Neural cell (in vitro differentiated cells): ENCODE data around the gene DNAH17. TPM values are rescaled to one million over a fixed set of nuclear protein-coding genes. Genes with fewer than 3 reads are reported as not detected.

Experiments used
- H2AFZ ChIP-seq: fragments of 200-600, 300-800 bp; sonication (generic), shearing (Covaris generic); 2 replicates; pipeline ENCODE4 v1.6.0; 2014; ENCODE audit warnings: low read depth, mild to moderate bottlenecking, antibody characterized with exemption, low read length, moderate library complexity
- H3F3A ChIP-seq: fragments of 200-600 bp; shearing (Covaris generic); 2 replicates; pipeline ENCODE4 v1.6.1; 2016; ENCODE audit warnings: mild to moderate bottlenecking, moderate library complexity, mixed read lengths, antibody characterized with exemption, low read length; ENCODE audit not compliant: insufficient read depth, poor library complexity, severe bottlenecking
- H3K27ac ChIP-seq: fragments of 200-600, 300-800 bp; sonication (generic), shearing (Covaris generic); 2 replicates; pipeline ENCODE4 v1.5.1; 2014; ENCODE audit warnings: mild to moderate bottlenecking, low read length, moderate library complexity
- H3K27me3 ChIP-seq: fragments of 300-800, 200-600 bp; sonication (generic), shearing (Covaris generic); 2 replicates; pipeline ENCODE4 v1.6.0; 2014; ENCODE audit warnings: mild to moderate bottlenecking, low read depth, low read length, moderate library complexity; ENCODE audit not compliant: insufficient read depth
- H3K36me3 ChIP-seq: fragments of 300-800, 200-600 bp; sonication (generic), shearing (Covaris generic); 2 replicates; pipeline ENCODE4 v1.5.1; 2014; ENCODE audit warnings: mild to moderate bottlenecking, antibody characterized with exemption, low read length, moderate library complexity; ENCODE audit not compliant: insufficient read depth
- H3K4me2 ChIP-seq: fragments of 300-800, 200-600 bp; sonication (generic), shearing (Covaris generic); 2 replicates; pipeline ENCODE4 v1.6.0; 2014; ENCODE audit warnings: mild to moderate bottlenecking, low read length
- H3K4me3 ChIP-seq: fragments of 300-800, 200-600 bp; sonication (generic), shearing (Covaris generic); 2 replicates; pipeline ENCODE4 v1.5.1; 2014; ENCODE audit warnings: mild to moderate bottlenecking, low read length, moderate library complexity
- H3K79me2 ChIP-seq: fragments of 200-600 bp; shearing (Covaris generic); replicated peaks from 2 replicates; pipeline ENCODE4 v1.6.0; 2014; ENCODE audit warnings: mild to moderate bottlenecking, low read length, moderate library complexity; ENCODE audit not compliant: insufficient read depth
- H3K9ac ChIP-seq: fragments of 300-800, 200-600 bp; sonication (generic), shearing (Covaris generic); 2 replicates; pipeline ENCODE4 v1.6.1; 2016; ENCODE audit warnings: mild to moderate bottlenecking, low read length, mixed read lengths
- H3K9me2 ChIP-seq: fragments of 200-600 bp; shearing (Covaris generic); 2 replicates; pipeline ENCODE4 v1.6.1; 2016; ENCODE audit warnings: mild to moderate bottlenecking, low read length, mixed read lengths; ENCODE audit not compliant: insufficient read depth
- H3K9me3 ChIP-seq: fragments of 200-600, 300-800 bp; sonication (generic), shearing (Covaris generic); 2 replicates; pipeline ENCODE4 v1.6.1; 2016; ENCODE audit warnings: mild to moderate bottlenecking, mixed run types, low read length, moderate library complexity, mixed read lengths
- H4K20me1 ChIP-seq: fragments of 200-600 bp; shearing (Covaris generic); 2 replicates; pipeline ENCODE4 v1.6.1; 2016; ENCODE audit warnings: mild to moderate bottlenecking, mixed run types; ENCODE audit not compliant: insufficient read depth
- EP300 ChIP-seq: fragments of 450-650 bp; conservative IDR thresholded peaks from 2 replicates; pipeline ENCODE4 v1.6.1; 2014; ENCODE audit warnings: antibody characterized with exemption, mild to moderate bottlenecking, moderate library complexity; ENCODE audit not compliant: poor library complexity, severe bottlenecking
- EZH2 ChIP-seq: fragments of 200-600, 300-800 bp; shearing (Covaris generic), sonication (generic); IDR thresholded peaks from 2 replicates; pipeline ENCODE4 v1.6.1; 2014; ENCODE audit warnings: antibody characterized with exemption, low read length, borderline replicate concordance, mild to moderate bottlenecking; ENCODE audit not compliant: insufficient read depth, poor library complexity, severe bottlenecking
- MXI1 ChIP-seq: fragments of 450-650 bp; conservative IDR thresholded peaks from 2 replicates; pipeline ENCODE4 v1.6.1; 2014; ENCODE audit warnings: antibody characterized with exemption, mild to moderate bottlenecking; ENCODE audit not compliant: poor library complexity, severe bottlenecking
- POLR2AphosphoS5 ChIP-seq: IDR thresholded peaks from 2 replicates; pipeline ENCODE4 v1.6.1; 2012
- RAD21 ChIP-seq: fragments of 450-650 bp; conservative IDR thresholded peaks from 2 replicates; pipeline ENCODE4 v1.6.1; 2014; ENCODE audit warnings: antibody characterized with exemption, mild to moderate bottlenecking, moderate library complexity
- SMC3 ChIP-seq: fragments of 450-650 bp; conservative IDR thresholded peaks from 2 replicates; pipeline ENCODE4 v1.6.1; 2014; ENCODE audit warnings: antibody characterized with exemption, mild to moderate bottlenecking, moderate library complexity; ENCODE audit not compliant: poor library complexity
- TAF1 ChIP-seq: IDR thresholded peaks from 2 replicates; pipeline ENCODE4 v1.6.1; 2012; ENCODE audit warnings: low read depth
- polyA plus RNA-seq: library from polyadenylated mRNA; depleted of rRNA; stranded (reverse); fragments of >200 nt; gene quantifications from 2 replicates; pipeline ENCODE4 v1.2.3, GENCODE V29; 2014
- TF ChIP-seq, protein P1 (sequence below): IDR thresholded peaks from 2 replicates; pipeline ENCODE4 v1.6.1; 2012; ENCODE audit warnings: borderline replicate concordance
- TF ChIP-seq, protein P2 (sequence below): fragments of 450-650 bp; IDR thresholded peaks from 2 replicates; pipeline ENCODE4 v1.5.1; 2014; ENCODE audit warnings: antibody characterized with exemption, mild to moderate bottlenecking, moderate library complexity; ENCODE audit not compliant: poor library complexity, severe bottlenecking

The DNAH17 gene
- polyA plus RNA-seq, 1 donor from 2014 or later = not detected

DNA sequence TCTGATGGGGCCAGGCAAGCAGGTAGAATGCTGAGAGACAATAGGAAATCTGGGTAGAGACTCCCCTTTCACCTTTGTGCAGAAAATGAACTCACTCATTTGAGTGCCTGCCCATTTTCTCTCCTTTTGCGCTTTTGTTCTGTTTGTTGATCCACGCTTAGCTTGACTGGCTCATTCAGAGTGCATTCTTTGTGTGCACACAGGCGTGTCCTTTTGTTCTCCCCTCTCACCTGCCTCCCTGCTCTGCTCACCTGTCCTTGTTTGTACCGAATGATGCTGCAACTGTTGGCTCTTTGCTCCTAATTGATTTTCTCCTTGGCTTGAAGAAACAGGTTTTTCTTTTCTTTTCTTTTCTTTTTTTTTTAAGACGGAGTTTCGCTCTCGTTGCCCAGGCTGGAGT lies 183.0 kb downstream of the DNAH17 start:
- Histone ChIP-seq H3K79me2 (no peaks in the 10 kb centered on the region), H3K27ac (no peak overlapping the region), H3K4me2 (no peak overlapping the region), H3K9me2 (no peaks in the 10 kb centered on the region), H2AFZ (no peak overlapping the region), H3K4me3 (no peak overlapping the region), H4K20me1 (no peaks in the 10 kb centered on the region), H3K27me3 (no peaks in the 10 kb centered on the region), H3K36me3 (no peaks in the 10 kb centered on the region), H3K9ac (no peak overlapping the region), H3F3A (no peaks in the 10 kb centered on the region), H3K9me3 (no peaks in the 10 kb centered on the region)
- TF ChIP-seq RAD21 = no peak
- TF ChIP-seq, protein P1, sequence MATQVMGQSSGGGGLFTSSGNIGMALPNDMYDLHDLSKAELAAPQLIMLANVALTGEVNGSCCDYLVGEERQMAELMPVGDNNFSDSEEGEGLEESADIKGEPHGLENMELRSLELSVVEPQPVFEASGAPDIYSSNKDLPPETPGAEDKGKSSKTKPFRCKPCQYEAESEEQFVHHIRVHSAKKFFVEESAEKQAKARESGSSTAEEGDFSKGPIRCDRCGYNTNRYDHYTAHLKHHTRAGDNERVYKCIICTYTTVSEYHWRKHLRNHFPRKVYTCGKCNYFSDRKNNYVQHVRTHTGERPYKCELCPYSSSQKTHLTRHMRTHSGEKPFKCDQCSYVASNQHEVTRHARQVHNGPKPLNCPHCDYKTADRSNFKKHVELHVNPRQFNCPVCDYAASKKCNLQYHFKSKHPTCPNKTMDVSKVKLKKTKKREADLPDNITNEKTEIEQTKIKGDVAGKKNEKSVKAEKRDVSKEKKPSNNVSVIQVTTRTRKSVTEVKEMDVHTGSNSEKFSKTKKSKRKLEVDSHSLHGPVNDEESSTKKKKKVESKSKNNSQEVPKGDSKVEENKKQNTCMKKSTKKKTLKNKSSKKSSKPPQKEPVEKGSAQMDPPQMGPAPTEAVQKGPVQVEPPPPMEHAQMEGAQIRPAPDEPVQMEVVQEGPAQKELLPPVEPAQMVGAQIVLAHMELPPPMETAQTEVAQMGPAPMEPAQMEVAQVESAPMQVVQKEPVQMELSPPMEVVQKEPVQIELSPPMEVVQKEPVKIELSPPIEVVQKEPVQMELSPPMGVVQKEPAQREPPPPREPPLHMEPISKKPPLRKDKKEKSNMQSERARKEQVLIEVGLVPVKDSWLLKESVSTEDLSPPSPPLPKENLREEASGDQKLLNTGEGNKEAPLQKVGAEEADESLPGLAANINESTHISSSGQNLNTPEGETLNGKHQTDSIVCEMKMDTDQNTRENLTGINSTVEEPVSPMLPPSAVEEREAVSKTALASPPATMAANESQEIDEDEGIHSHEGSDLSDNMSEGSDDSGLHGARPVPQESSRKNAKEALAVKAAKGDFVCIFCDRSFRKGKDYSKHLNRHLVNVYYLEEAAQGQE = no peak
- no peak for TF ChIP-seq MXI1
- TF ChIP-seq EZH2 = no peak
- no peak for TF ChIP-seq EP300
- TF ChIP-seq SMC3 = no peak
- TF ChIP-seq TAF1 = no peak
- TF ChIP-seq, protein P2, sequence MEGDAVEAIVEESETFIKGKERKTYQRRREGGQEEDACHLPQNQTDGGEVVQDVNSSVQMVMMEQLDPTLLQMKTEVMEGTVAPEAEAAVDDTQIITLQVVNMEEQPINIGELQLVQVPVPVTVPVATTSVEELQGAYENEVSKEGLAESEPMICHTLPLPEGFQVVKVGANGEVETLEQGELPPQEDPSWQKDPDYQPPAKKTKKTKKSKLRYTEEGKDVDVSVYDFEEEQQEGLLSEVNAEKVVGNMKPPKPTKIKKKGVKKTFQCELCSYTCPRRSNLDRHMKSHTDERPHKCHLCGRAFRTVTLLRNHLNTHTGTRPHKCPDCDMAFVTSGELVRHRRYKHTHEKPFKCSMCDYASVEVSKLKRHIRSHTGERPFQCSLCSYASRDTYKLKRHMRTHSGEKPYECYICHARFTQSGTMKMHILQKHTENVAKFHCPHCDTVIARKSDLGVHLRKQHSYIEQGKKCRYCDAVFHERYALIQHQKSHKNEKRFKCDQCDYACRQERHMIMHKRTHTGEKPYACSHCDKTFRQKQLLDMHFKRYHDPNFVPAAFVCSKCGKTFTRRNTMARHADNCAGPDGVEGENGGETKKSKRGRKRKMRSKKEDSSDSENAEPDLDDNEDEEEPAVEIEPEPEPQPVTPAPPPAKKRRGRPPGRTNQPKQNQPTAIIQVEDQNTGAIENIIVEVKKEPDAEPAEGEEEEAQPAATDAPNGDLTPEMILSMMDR = no peak
- no peak for TF ChIP-seq POLR2AphosphoS5

DNA sequence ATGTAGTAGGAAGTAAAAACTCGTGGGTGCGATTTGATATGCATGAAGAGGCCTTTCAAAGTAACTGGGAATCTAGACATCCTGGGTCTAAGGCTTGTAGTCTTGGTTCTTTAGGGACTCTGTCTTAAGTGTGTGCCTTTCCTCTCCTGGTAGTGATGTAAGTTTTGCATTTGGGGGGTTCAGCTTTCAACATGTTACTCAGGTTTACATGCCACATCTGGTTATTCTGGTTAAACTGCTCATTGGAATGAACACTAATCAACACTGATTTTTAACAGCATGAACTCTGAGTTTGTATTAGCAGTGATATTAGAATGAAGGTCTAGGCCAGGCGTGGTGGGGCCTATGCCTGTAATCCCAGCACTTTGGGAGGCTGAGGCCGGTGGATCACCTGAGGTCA lies 183.6 kb downstream of the DNAH17 start:
- no peak overlapping the region for H3K4me2 ChIP-seq
- H3F3A ChIP-seq = no peaks in the 10 kb centered on the region
- H2AFZ ChIP-seq = no peak overlapping the region
- peaks cover 4% of the 10 kb centered on the region for H3K79me2 ChIP-seq
- no peak overlapping the region for H3K27ac ChIP-seq
- H3K27me3 ChIP-seq = no peaks in the 10 kb centered on the region
- H3K9me2 ChIP-seq = no peaks in the 10 kb centered on the region
- no peaks in the 10 kb centered on the region for H3K9me3 ChIP-seq
- no peaks in the 10 kb centered on the region for H4K20me1 ChIP-seq
- no peaks in the 10 kb centered on the region for H3K36me3 ChIP-seq
- H3K9ac ChIP-seq = no peak overlapping the region
- no peak overlapping the region for H3K4me3 ChIP-seq
- TF ChIP-seq, protein P2 = no peak
- TF ChIP-seq EP300 = no peak
